SW 1271 (cell line): ENCODE results near the gene UPK3A.
A peak's percentile ranks its signal among the peaks of the same experiment; 100 is the strongest.
"Not testable (repeated sequence)": the region's sequence is repeated elsewhere in the genome, so short reads cannot be mapped to it uniquely, and the experiment has no call there.

Experiments
- DNase-seq, 2 experiments: peaks; one replicate each; lab custom pipeline; 2025; lab: John Stamatoyannopoulos, UW

UPK3A gene

DNA sequence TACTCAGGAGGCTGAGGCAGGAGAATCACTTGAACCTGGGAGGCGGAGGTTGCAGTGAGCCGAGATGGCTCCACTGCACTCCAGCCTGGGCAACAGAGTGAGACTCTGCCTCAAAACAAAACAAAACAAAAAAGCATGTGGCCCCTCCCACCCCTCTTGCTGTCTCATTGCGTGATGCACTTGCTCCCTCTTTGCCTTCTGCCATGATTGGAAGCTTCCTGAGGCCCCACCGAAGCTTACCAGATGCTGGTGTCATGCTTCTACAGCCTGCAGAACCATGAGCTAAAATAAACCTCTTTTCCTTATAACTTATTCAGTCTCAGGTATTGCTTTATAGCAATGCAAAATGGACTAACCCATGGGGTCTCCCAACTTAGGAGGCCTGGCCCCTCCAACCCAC is 26.8 kb upstream of the UPK3A start:
- not testable (repeated sequence) for DNase-seq

- no peak for DNase-seq
Measured at GRCh38 chr22:45259754-45260394, 24.9 kb upstream of the UPK3A start.

DNA sequence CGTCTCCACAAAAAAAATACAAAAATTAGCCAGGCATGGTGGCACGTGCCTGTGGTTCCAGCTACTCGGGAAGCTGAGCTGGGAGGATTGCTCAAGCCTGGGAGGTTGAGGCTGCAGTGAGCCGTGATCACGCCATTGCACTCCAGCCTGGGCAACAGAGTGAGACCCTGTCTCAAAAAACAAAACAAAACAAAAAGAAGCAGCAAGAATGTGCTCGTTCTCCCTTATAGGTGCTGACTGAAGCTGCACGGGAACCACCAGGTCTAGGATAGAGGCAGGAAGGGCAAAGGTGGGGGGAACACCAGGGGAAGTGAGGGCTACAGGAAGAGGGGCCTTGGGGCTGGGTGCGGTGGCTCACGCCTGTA is 24.4 kb upstream of the UPK3A start:
- DNase-seq: not testable (repeated sequence)

DNA sequence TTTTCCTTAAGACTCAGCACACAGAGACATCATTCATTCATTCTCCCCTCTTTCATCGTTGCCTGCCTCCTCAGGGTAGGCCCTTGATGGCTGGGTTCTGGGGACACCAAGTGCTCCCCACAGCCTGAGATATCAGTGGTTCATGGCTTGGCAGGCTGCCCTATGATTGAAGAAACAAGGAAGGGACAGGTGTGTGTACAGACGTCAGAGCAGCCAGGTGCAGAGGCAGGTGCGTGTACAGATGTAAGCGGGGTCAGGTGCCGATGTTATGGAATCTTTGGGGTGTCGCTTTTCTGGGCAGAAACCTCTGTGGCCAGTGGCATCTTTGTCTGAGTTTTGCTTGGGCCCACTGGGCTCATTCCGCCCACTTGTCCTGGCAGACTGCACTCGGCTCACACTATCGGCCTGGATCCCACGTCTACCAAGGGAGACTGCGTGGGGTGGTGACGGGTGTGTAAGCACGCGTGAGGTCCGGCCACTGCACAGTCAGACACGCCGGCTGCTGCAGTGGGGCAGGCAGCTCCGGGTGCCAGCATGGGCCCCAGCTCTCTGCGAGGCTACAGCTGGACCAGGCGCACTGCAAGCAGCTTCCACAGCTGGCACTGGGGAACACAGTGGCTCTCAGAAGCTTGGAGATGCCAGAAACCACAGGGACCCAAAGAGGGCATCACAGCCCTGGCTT is 23.2 kb upstream of the UPK3A start:
- no peak for DNase-seq

DNA sequence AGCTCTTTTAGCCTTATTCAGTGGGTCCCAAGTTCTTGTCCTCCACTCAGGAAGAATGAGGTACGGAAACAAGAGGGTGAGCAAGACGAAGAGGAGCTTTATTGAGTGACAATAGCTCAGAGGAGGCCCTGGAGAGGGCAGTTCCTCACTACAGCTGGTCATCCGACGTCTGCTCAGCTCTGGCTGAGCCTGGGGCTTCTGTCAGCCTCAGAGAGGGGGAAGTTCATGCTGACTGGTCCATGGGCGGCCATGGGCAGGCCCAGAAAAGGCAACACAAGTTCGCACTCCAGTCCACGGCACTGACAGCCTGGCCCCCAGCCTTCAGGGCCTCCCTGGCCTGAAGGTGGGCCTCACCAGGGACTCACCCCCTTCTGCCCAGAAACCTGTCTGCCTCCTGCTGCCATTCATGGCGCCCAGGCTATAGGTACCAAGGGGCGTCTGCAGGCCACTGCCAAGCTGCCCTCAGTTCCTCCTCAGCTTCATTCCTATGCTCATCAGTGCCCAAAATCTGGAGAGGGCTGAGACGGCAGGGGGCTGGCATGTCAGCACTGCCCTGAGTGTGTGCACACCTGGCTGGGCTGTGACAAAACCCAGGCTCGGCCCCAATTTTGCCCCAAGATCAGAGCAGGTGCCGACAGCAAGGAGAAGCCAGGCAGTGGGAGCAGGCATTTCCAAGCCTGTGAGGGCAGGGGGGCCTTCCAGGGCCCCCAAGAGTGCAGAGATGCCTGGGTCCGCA is 22.4 kb upstream of the UPK3A start:
- DNase-seq: no peak

- DNase-seq: no peak
Measured at GRCh38 chr22:45262931-45263462, 21.8 kb upstream of the UPK3A start.

DNA sequence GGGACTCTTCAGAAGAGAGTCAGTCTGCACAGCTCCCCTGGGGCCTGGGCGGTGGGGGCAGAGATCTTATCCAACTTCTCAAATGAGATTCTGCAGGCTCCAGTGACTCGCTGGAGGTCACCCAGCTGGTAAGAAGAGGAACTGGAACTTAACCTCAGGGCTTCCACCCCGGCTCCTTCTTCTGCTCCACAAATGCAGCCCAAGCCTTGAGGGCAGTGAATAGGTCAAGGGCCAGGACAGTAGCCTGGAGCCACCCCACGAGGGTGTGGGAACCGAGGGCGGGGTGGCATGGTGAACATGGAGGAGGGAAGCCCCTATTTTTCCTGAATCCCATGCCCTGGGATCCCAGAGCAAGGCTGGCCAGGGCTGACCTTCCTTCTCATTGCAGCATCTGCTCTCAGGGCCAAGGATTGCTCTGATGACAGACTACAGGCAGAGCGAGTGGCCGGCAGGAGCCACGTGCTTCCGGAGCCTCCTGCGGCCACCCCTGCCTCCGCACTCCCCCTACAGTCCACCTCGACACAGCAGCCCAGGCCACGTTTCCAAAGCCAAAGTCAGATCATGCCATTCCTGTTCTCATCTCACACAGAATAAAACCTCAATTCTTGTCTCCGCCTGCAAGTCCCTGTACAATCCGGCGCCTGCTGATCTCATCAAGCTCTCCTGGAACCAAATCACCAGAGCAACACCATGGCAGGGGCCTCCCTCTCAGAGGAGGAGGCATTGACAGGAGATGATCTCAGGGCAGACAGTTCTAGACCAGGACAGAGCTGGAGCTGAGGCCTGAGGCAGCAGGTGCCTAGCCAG is 21.1 kb upstream of the UPK3A start:
- DNase-seq: peak in 1 of 2 experiments; percentile 52

- DNase-seq: no peak
Measured at GRCh38 chr22:45265535-45265934, 19.2 kb upstream of the UPK3A start.

DNA sequence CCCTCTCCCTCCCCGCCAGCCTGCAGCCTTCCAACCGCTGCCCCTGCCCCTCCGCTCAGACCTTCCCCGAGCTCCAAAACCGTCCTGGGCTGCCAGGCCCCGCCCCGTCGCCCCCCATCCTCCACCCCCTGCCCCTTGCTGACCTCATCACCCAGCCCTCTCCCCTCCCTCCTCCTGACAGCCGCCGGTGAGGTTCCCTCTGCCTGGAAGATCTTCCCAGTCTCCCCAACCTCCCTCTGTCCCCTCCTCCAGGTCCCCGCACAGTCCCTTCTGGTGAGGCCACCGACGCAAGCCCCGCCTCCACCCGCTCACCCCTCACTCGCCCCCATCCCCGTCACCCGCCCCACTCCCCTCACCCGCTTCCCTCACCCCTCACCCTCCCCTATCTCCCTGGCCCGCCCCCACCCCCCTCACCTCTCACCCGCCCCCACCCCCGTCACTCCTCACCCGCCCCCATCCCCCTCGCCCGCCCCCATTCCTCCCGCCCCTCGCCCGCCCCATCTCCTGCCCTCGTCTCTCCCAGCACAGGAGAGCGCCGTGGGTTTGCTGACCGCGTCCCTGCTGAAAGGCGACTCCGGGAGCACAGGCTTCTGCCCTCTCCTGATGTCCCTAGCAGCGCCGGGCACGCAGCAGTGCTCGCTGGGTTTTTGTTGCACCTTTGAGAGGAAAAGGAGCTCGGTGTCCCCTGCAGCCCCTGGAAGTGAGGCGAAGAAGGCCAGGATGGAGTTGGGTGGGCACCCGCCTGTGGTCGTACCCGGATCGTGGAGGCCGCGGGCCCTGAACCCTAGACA is 16.4 kb upstream of the UPK3A start:
- DNase-seq: peak in 1 of 2 experiments; percentile 16

- peak in 1 of 2 experiments; percentile 45 for DNase-seq
Measured at GRCh38 chr22:45268958-45269844, 15.5 kb upstream of the UPK3A start.

DNA sequence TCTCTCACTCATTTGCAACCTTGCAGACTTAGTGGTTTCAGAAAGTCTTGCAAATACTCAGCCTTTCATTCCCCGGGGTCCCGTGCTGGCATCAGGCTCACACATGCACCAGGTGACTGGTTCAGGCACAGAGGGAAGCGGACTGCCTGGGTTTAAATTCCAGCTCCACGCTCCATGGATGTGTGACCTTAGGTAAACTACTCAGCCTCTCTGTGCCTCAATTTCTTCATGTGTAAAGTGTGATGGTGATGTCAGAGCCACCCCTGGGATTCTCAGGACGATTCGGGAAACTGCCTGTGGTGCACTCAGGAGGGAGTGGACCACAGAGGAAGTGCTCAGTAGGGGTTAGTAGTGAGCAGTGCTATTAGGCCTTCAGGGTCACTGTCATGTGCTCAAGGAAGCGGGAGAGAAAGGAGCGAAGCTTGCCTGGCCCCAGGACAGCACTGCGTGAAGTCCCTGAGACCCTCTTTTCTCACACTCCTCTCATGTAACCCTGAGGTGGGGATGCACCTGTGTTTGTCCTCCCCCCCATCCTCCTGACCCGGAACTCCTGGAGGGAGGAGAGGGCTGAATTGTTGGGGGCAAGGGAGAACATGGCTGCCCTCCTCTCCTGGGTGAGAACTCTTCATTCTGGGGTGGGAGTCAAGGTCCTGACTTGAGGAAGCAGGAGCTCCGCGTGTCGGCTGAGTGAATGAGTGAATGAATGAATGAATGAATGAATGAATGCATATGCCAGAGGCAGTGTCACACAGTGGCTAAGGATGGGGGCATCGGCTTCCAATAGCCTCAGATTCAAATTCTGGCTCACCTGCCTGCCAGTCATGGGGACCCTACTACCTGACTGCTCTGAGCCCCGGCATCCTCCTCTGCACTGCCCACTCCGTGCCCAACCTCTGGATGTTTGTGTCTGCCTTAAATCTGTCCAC is 14.4 kb upstream of the UPK3A start:
- no peak for DNase-seq

DNA sequence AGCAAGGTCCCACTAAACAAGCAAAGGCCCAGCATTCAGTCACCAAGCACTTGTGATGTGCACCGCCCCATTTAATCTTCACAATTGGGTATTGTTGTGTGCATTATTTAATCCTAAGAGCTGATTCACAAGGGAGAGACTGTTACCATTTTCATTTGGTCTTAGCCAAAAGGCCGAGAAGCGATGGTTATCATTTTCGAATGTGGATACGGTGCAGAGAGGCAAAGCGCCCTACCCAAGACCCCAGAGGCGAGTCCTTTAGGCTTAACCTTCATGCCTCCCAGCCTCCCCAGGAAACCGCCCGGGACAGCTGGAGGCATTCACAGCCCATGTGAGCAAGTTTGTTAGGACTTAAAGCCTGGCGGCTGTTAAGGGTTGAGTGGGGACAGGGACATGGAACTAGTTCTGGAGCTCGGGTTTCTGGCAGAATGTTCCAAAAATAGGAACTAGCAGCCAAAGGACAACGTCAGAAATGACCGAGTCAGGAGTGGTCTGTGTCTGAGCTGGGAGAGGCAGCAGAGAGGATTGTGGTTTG is 13.0 kb upstream of the UPK3A start:
- DNase-seq: no peak

GRCh38 chr22:45272498-45272897 is 12.3 kb upstream of the UPK3A start:
- no peak for DNase-seq

DNA sequence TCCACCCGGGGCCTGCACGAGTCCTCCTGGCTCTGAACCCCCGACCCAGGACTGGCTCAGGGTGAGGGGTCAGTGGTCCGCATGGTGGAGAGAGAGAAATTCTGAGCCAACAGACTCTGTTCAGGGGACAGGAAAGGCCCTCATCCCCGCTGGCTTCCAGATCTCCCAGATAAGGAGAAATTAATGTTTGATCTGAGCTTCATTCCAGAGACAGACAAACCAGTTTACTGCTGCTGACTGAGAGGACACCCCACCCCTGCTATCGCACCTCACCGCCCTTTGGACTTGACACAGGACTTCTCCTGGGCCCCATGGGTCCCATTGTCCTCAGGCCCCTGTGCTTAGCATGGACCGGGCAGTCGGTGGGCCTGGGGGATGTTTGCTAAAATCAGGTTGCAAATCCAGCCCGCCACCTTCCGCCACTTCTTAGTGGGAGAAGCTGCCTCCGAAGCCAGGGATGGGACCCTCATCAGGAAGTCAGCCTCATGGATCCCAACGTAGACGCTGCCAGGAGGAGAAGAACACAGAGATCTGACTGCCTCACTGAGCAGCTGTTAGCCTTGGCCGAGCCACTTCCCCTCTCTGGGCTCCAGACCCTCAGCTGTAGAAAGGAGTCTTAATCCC is 11.2 kb upstream of the UPK3A start:
- no peak for DNase-seq

DNA sequence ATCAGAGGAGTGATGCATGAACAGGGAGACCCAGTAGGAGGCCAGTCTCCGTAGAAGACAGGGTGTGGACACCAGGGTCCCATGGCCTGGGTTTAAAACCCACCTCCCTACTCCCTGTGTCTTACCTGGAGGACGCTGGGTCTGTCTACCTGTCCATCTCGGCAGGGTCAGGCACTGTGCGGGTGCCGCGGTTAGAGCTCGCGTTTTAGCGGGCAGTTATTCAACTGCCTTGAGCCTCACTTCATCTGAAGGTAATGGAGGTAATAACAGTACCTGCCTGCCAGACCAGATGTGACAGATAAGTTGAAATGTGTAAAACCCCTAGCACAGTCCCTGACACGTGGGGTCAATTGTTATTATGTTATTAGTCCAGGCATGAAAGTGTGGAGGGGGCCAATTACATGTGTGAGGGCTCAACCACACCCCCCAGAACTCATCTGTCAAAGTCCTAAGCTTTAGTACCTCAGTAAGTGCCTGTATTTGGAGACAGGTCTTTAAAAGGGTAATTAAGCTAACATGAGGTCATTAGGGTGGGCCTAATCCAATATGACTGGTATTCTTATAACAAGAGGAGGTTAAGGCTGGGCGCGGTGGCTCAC is 8.1 kb upstream of the UPK3A start:
- DNase-seq: no peak

DNA sequence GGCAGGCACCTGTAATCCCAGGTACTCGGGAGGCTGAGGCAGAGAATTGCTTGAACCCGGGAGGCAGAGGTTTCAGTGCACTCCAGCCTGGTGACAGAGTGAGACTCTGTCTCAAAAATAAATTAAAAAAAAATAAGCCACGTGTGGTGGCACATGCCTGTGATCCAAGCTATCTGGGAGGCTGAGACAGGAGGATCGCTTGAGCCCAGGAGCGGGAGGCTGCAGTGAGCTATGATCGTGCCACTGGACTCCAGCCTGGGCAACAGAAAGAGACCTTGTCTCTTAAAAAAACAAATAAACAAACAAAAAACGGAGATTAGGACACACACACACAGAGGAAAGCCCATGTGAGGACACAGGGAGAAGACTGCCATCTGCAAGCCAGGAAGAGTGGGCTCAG is 7.0 kb upstream of the UPK3A start:
- not testable (repeated sequence) for DNase-seq

- no peak for DNase-seq
Measured at GRCh38 chr22:45278125-45278524, 6.6 kb upstream of the UPK3A start.

DNA sequence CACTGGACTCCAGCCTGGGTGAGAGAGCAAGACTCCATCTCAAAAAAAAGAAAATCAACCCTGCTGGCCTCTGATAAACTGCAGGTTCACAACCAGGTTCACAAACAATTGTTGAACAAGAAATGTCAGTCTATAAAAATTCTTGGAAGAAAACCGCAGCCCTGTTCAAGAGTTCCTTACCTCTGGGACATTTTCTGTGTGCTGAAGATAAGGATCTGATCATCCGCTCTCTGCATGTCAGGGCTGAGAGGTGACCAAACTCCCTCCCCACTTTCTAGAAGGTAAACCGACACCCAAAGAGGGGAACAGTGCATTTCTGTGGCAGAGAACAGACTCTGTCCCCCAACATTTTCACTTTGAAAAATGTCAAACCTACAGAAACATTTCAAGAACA is 4.2 kb upstream of the UPK3A start:
- no peak for DNase-seq
